Panc1 (cell line): ENCODE data around the gene MRPS9. TPM values are rescaled to one million over a fixed set of nuclear protein-coding genes. Genes with fewer than 3 reads are reported as not detected.

ENCODE experiments used
- ATAC-seq: fragments of 200-7000 bp; cut with Tn5 transposase; 2 replicates; pipeline ENCODE4 v1.9.1; 2020; ENCODE audit warnings: mild to moderate bottlenecking, moderate library complexity
- BruUV-seq: library from RNA; stranded (reverse); fragments of 400-500 nt; replicated peaks from 2 replicates; lab custom pipeline; 2021; lab: Mats Ljungman, UMichigan
- CTCF ChIA-PET: fragments of 300-600 bp; sonication (Branson Sonifier 250); formaldehyde crosslinking; loops from one replicate; lab custom pipeline; 2022; ENCODE audit warnings: antibody characterized with exemption; lab: Charles Lee
- POLR2A ChIA-PET: fragments of 300-600 bp; sonication (Branson Sonifier 250); formaldehyde crosslinking; loops from one replicate; lab custom pipeline; 2022; ENCODE audit warnings: antibody characterized with exemption; lab: Charles Lee
- DNase-seq: peaks from one replicate; pipeline ENCODE4 v3.0.0-alpha.2; 2010; ENCODE audit warnings: low read depth, low spot score
- H3K27ac ChIP-seq: 2 replicates; pipeline ENCODE4 v1.5.1; 2011; ENCODE audit warnings: mild to moderate bottlenecking, low read length, inconsistent platforms
- H3K27me3 ChIP-seq: fragments of 200-500 bp; sonication (Bioruptor generic); 2 replicates; pipeline ENCODE4 v1.6.0; 2014; ENCODE audit warnings: low read length, inconsistent platforms; ENCODE audit not compliant: control insufficient read depth, insufficient read depth
- H3K36me3 ChIP-seq: fragments of 200-500 bp; sonication (Bioruptor generic); 2 replicates; pipeline ENCODE4 v1.5.1; 2014; ENCODE audit warnings: inconsistent platforms, mild to moderate bottlenecking, low read length, moderate library complexity; ENCODE audit not compliant: control insufficient read depth, insufficient read depth
- H3K4me1 ChIP-seq: 2 replicates; pipeline ENCODE4 v1.5.1; 2011; ENCODE audit warnings: inconsistent platforms, mild to moderate bottlenecking, low read length, moderate library complexity; ENCODE audit not compliant: control insufficient read depth, insufficient read depth
- H3K4me3 ChIP-seq, 2 experiments: 2 replicates each; pipeline ENCODE4 v1.5.1; 2011 to 2012; ENCODE audit warnings: low read depth in 2 of 2, low read length in 2 of 2, mild to moderate bottlenecking in 2 of 2, inconsistent platforms in 1 of 2, moderate library complexity in 1 of 2
- H3K9me3 ChIP-seq: fragments of 200-500 bp; sonication (Bioruptor generic); 2 replicates; pipeline ENCODE4 v1.5.1; 2014; ENCODE audit warnings: low read depth, mild to moderate bottlenecking, inconsistent platforms, low read length, moderate library complexity; ENCODE audit not compliant: control insufficient read depth, insufficient read depth
- CTCF ChIP-seq: fragments of 450-650 bp; IDR thresholded peaks from 2 replicates; pipeline ENCODE4 v1.5.1; 2017; ENCODE audit warnings: mild to moderate bottlenecking
- POLR2AphosphoS5 ChIP-seq: IDR thresholded peaks from 2 replicates; pipeline ENCODE4 v1.6.1; 2012; ENCODE audit warnings: mild to moderate bottlenecking, low read depth, low read length, moderate library complexity
- REST ChIP-seq, 2 experiments: IDR thresholded peaks; 2 replicates each; pipeline ENCODE4 v1.6.1; 2011 to 2012; ENCODE audit warnings: low read depth in 2 of 2, control low read depth in 1 of 2, low read length in 1 of 2, mild to moderate bottlenecking in 1 of 2, moderate library complexity in 1 of 2; ENCODE audit not compliant: insufficient read depth in 1 of 2
- SIN3A ChIP-seq: IDR thresholded peaks from 2 replicates; pipeline ENCODE4 v1.6.1; 2012; ENCODE audit warnings: low read depth, mild to moderate bottlenecking, low read length, moderate library complexity, borderline replicate concordance; ENCODE audit not compliant: insufficient read depth
- TCF7L2 ChIP-seq: IDR thresholded peaks from 2 replicates; pipeline ENCODE4 v1.6.1; 2011; ENCODE audit warnings: mild to moderate bottlenecking, low read depth, low read length, inconsistent platforms
- in situ Hi-C: cut with HindIII; loops from 2 replicates; pipeline ENCODE4 v1.10.0; 2016; ENCODE audit warnings: low sequenced_read_pairs, low pct_unique_long_range_greater_than_20kb
- intact Hi-C: fragments of 100-400 bp; cut with micrococcal nuclease; formaldehyde crosslinking; loops from one replicate; pipeline ENCODE4 v1.10.0; 2022; ENCODE audit not compliant: unreplicated experiment
- total RNA-seq: library from RNA; stranded (reverse); gene quantifications from one replicate; pipeline ENCODE4 v1.2.1, GENCODE V29; 2021; ENCODE audit not compliant: unreplicated experiment

The MRPS9 gene
- total RNA-seq, 1 experiment from 2014 or later, result 27.4 TPM

- H3K9me3 ChIP-seq, result no peaks in the 10 kb centered on the region
- no peaks in the 10 kb centered on the region for H3K36me3 ChIP-seq
- BruUV-seq, result no TSS peak
- in situ Hi-C loops, result no loop called here
- DNase-seq, result no peak
- ChIA-PET POLR2A (no interaction called here), CTCF (no interaction called here)
- intact Hi-C loops, result no loop called here
- H3K4me1 ChIP-seq, result no peaks in the 10 kb centered on the region
- no peak overlapping the region for H3K27ac ChIP-seq
- no peaks in the 10 kb centered on the region for H3K27me3 ChIP-seq
- no peak for TF ChIP-seq TCF7L2
- TF ChIP-seq POLR2AphosphoS5, result no peak
- no peak for TF ChIP-seq REST (IDR thresholded peaks at IDR 0.05; ENCODE audit: insufficient read depth in 1 of 2, low read depth in 2 of 2, low read length in 1 of 2)
- TF ChIP-seq SIN3A, result no peak
- no peak for TF ChIP-seq CTCF
- ATAC-seq, result no peak
- no peak overlapping the region for H3K4me3 ChIP-seq
These were observed 64.1 kb downstream of the MRPS9 start for GRCh38 chr2:105102001-105102400.

DNA sequence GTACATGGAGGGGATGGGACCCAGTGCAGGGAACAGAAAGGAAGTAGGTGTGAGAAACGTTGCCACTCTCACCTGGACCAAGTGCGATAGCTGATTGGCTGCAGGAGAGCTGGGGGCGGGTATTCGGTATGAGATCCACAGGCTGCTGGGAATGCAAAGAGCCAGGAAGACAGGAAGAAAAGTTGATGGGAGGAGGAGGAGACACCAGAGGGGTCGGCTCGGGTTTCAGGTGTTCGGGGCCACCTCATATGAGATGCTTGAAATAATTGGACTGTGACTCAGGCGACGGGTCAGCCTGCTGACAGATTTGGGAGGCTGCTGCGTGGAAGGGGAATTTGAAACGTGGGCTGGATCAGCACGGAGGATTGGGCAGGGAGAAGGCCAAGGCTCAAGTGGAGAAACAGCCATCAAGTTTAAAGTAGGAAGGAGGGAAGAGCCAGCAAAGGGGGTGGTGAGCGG lies 65.1 kb downstream of the MRPS9 start:
- BruUV-seq, result no TSS peak
- in situ Hi-C loops (no loop called here), intact Hi-C loops (no loop called here)
- ATAC-seq (no peak; the same call in 1 of the 2 replicates), DNase-seq (no peak)
- Histone ChIP-seq H3K4me1 (no peaks in the 10 kb centered on the region), H3K4me3 (no peak overlapping the region), H3K27ac (no peak overlapping the region), H3K9me3 (no peaks in the 10 kb centered on the region), H3K36me3 (no peaks in the 10 kb centered on the region), H3K27me3 (no peaks in the 10 kb centered on the region)
- ChIA-PET CTCF (no interaction called here), POLR2A (interaction anchor here (0.6 kb wide), 1 partner anchor 130 kb away, joined by 3 read pairs; no protein-coding TSS in a partner anchor)
- no peak for TF ChIP-seq REST (IDR thresholded peaks at IDR 0.05; ENCODE audit: insufficient read depth in 1 of 2, low read depth in 2 of 2, low read length in 1 of 2)
- no peak for TF ChIP-seq CTCF
- TF ChIP-seq POLR2AphosphoS5, result no peak
- TF ChIP-seq TCF7L2, result no peak
- no peak for TF ChIP-seq SIN3A
